Mononuclear cell (primary cell): ENCODE results near the gene CAMK1D. TPM values are rescaled to one million over a fixed set of nuclear protein-coding genes. Genes with fewer than 3 reads are reported as not detected.

Experiments
- H3K27me3 ChIP-seq: 2 replicates; pipeline ENCODE4 v1.6.0; 2011; ENCODE audit warnings: low read length, control low read depth; ENCODE audit not compliant: insufficient read depth
- H3K4me1 ChIP-seq: 2 replicates; pipeline ENCODE4 v1.5.1; 2011; ENCODE audit warnings: mild to moderate bottlenecking, low read length, control low read depth; ENCODE audit not compliant: insufficient read depth
- H3K4me3 ChIP-seq: 2 replicates; pipeline ENCODE4 v1.5.1; 2011; ENCODE audit warnings: mild to moderate bottlenecking, low read length, moderate library complexity
- H3K9me3 ChIP-seq: 2 replicates; pipeline ENCODE4 v1.5.1; 2011; ENCODE audit warnings: low read depth, mild to moderate bottlenecking, control low read depth, low read length
- total RNA-seq: library from RNA; depleted of rRNA; stranded (reverse); fragments of >200 nt; gene quantifications from one replicate; pipeline ENCODE4 v1.2.3, GENCODE V29; 2012

The CAMK1D gene
- total RNA-seq, 1 donor, result 11.0 TPM

- Histone ChIP-seq H3K27me3 (no peaks in the 10 kb centered on the region), H3K4me3 (no peak overlapping the region), H3K4me1 (peaks cover 5% of the 10 kb centered on the region), H3K9me3 (no peaks in the 10 kb centered on the region)
Observed at GRCh38 chr10:12416344-12417050, 67.2 kb downstream of the CAMK1D start.

GRCh38 chr10:12417331-12417730 is 68.0 kb downstream of the CAMK1D start:
- peaks cover 5% of the 10 kb centered on the region for H3K4me1 ChIP-seq
- no peak overlapping the region for H3K4me3 ChIP-seq
- no peaks in the 10 kb centered on the region for H3K27me3 ChIP-seq
- H3K9me3 ChIP-seq, result no peaks in the 10 kb centered on the region

GRCh38 chr10:12418000-12418399 is 68.7 kb downstream of the CAMK1D start:
- Histone ChIP-seq H3K4me3 (no peak overlapping the region), H3K27me3 (no peaks in the 10 kb centered on the region), H3K4me1 (peaks cover under 1% of the 10 kb centered on the region), H3K9me3 (no peaks in the 10 kb centered on the region)

GRCh38 chr10:12418725-12419261 is 69.4 kb downstream of the CAMK1D start:
- Histone ChIP-seq H3K4me1 (no peaks in the 10 kb centered on the region), H3K27me3 (no peaks in the 10 kb centered on the region), H3K9me3 (no peaks in the 10 kb centered on the region), H3K4me3 (no peak overlapping the region)

- Histone ChIP-seq H3K27me3 (no peaks in the 10 kb centered on the region), H3K4me1 (peaks cover 2% of the 10 kb centered on the region), H3K4me3 (no peak overlapping the region), H3K9me3 (no peaks in the 10 kb centered on the region)
Observed at GRCh38 chr10:12419262-12419847, 70.0 kb downstream of the CAMK1D start.

GRCh38 chr10:12420530-12421120 is 71.3 kb downstream of the CAMK1D start:
- Histone ChIP-seq H3K4me1 (peaks cover 14% of the 10 kb centered on the region), H3K27me3 (no peaks in the 10 kb centered on the region), H3K4me3 (no peak overlapping the region), H3K9me3 (no peaks in the 10 kb centered on the region)

GRCh38 chr10:12422189-12422588 is 72.8 kb downstream of the CAMK1D start:
- no peaks in the 10 kb centered on the region for H3K27me3 ChIP-seq
- H3K9me3 ChIP-seq, result no peaks in the 10 kb centered on the region
- peaks cover 21% of the 10 kb centered on the region for H3K4me1 ChIP-seq
- H3K4me3 ChIP-seq, result no peak overlapping the region

- no peaks in the 10 kb centered on the region for H3K9me3 ChIP-seq
- no peak overlapping the region for H3K4me3 ChIP-seq
- peaks cover 21% of the 10 kb centered on the region for H3K4me1 ChIP-seq
- no peaks in the 10 kb centered on the region for H3K27me3 ChIP-seq
Observed at GRCh38 chr10:12423896-12424295, 74.5 kb downstream of the CAMK1D start.

- Histone ChIP-seq H3K9me3 (no peaks in the 10 kb centered on the region), H3K4me3 (no peak overlapping the region), H3K27me3 (no peaks in the 10 kb centered on the region), H3K4me1 (peaks cover 21% of the 10 kb centered on the region)
Observed at GRCh38 chr10:12427276-12427675, 77.9 kb downstream of the CAMK1D start.

- Histone ChIP-seq H3K9me3 (no peaks in the 10 kb centered on the region), H3K27me3 (no peaks in the 10 kb centered on the region), H3K4me3 (no peak overlapping the region), H3K4me1 (peaks cover 21% of the 10 kb centered on the region)
Observed at GRCh38 chr10:12428447-12429135, 79.2 kb downstream of the CAMK1D start.

GRCh38 chr10:12430406-12430982 is 81.1 kb downstream of the CAMK1D start:
- Histone ChIP-seq H3K4me3 (no peak overlapping the region), H3K27me3 (no peaks in the 10 kb centered on the region), H3K4me1 (peaks cover 7% of the 10 kb centered on the region), H3K9me3 (no peaks in the 10 kb centered on the region)

- Histone ChIP-seq H3K27me3 (no peaks in the 10 kb centered on the region), H3K9me3 (no peaks in the 10 kb centered on the region), H3K4me3 (no peak overlapping the region), H3K4me1 (no peaks in the 10 kb centered on the region)
Observed at GRCh38 chr10:12431151-12432101, 82.1 kb downstream of the CAMK1D start.

- Histone ChIP-seq H3K9me3 (no peaks in the 10 kb centered on the region), H3K27me3 (no peaks in the 10 kb centered on the region), H3K4me3 (no peak overlapping the region), H3K4me1 (no peaks in the 10 kb centered on the region)
Observed at GRCh38 chr10:12432402-12433189, 83.2 kb downstream of the CAMK1D start.
